ACC112 (cell line): ENCODE measurements around the gene HDAC2.
"Not testable (repeated sequence)": the region's sequence is repeated elsewhere in the genome, so short reads cannot be mapped to it uniquely, and the experiment has no call there.

Source experiments
- H2AFZ ChIP-seq: fragments of 200-600 bp; sonication (generic); one replicate; pipeline ENCODE4 v1.6.0; 2017; ENCODE audit warnings: antibody characterized with exemption, low read length; ENCODE audit not compliant: unreplicated experiment
- H3K27ac ChIP-seq: fragments of 200-600 bp; sonication (generic); 2 replicates; pipeline ENCODE4 v1.5.1; 2014; ENCODE audit warnings: low read depth, mild to moderate bottlenecking, antibody characterized with exemption, low read length, moderate library complexity
- H3K27me3 ChIP-seq: fragments of 200-600 bp; sonication (generic); 2 replicates; pipeline ENCODE4 v1.6.1; 2014; ENCODE audit warnings: mild to moderate bottlenecking, antibody characterized with exemption, low read length, moderate library complexity, mixed read lengths; ENCODE audit not compliant: insufficient read depth
- H3K36me3 ChIP-seq: fragments of 200-600 bp; sonication (generic); 2 replicates; pipeline ENCODE4 v1.6.1; 2016; ENCODE audit warnings: mild to moderate bottlenecking, antibody characterized with exemption, low read length, moderate library complexity, mixed read lengths; ENCODE audit not compliant: insufficient read depth
- H3K4me1 ChIP-seq: fragments of 200-600 bp; sonication (generic); one replicate; pipeline ENCODE4 v1.6.1; 2016; ENCODE audit warnings: low read length, mixed read lengths; ENCODE audit not compliant: insufficient read depth, unreplicated experiment, control insufficient read depth
- H3K4me3 ChIP-seq: fragments of 200-600 bp; sonication (generic); 2 replicates; pipeline ENCODE4 v1.5.1; 2014; ENCODE audit warnings: mild to moderate bottlenecking, low read depth, low read length
- H3K79me2 ChIP-seq: fragments of 200-600 bp; sonication (generic); one replicate; pipeline ENCODE4 v1.6.0; 2016; ENCODE audit warnings: low read length; ENCODE audit not compliant: control insufficient read depth, unreplicated experiment, insufficient read depth

HDAC2 gene

GRCh38 chr6:113970805-113971676 is at the start of gene HDAC2:
TSS of gene HDAC2 (minus strand) at chr6:113971148. CDS start at chr6:113970908, 240 bp downstream.
- H3K27me3 ChIP-seq = no peaks in the 10 kb centered on the region
- peaks cover 32% of the 10 kb centered on the region for H3K4me1 ChIP-seq
- H3K4me3 ChIP-seq = peak within 1 kb of the TSS; percentile 84
- no peaks in the 10 kb centered on the region for H3K36me3 ChIP-seq
- peak within 1 kb of the TSS; percentile 75 for H3K27ac ChIP-seq
- peaks cover 52% of the 10 kb centered on the region for H3K79me2 ChIP-seq
- H2AFZ ChIP-seq = peak within 1 kb of the TSS; percentile 82

GRCh38 chr6:114020196-114020595 is 49.2 kb upstream of the HDAC2 start:
- H3K36me3 ChIP-seq = no peaks in the 10 kb centered on the region
- H2AFZ ChIP-seq = no peak overlapping the region
- H3K4me1 ChIP-seq = no peaks in the 10 kb centered on the region
- no peaks in the 10 kb centered on the region for H3K79me2 ChIP-seq
- no peak overlapping the region for H3K27ac ChIP-seq
- no peak overlapping the region for H3K4me3 ChIP-seq
- H3K27me3 ChIP-seq = no peaks in the 10 kb centered on the region

- H3K4me1 ChIP-seq, H2AFZ ChIP-seq, H3K27me3 ChIP-seq, H3K27ac ChIP-seq, H3K36me3 ChIP-seq, H3K79me2 ChIP-seq, H3K4me3 ChIP-seq: not testable (repeated sequence)
Observed at GRCh38 chr6:114017146-114017545, 46.2 kb upstream of the HDAC2 start.

- not testable (repeated sequence) for H3K27ac ChIP-seq, H3K27me3 ChIP-seq, H3K4me1 ChIP-seq, H3K4me3 ChIP-seq, H2AFZ ChIP-seq, H3K36me3 ChIP-seq, H3K79me2 ChIP-seq
Observed at GRCh38 chr6:114014106-114014505, 43.2 kb upstream of the HDAC2 start.

- not testable (repeated sequence) for H3K4me3 ChIP-seq, H3K27ac ChIP-seq
Observed at GRCh38 chr6:114011486-114011885, 40.5 kb upstream of the HDAC2 start.

GRCh38 chr6:114010540-114010939 is 39.6 kb upstream of the HDAC2 start:
- H3K27ac ChIP-seq = no peak overlapping the region

More at GRCh38 chr6:114011486-114011885, 40.5 kb upstream of the HDAC2 start:
- H2AFZ ChIP-seq, H3K4me1 ChIP-seq, H3K27me3 ChIP-seq, H3K79me2 ChIP-seq, H3K36me3 ChIP-seq: not testable (repeated sequence)

GRCh38 chr6:114009192-114009591 is 38.2 kb upstream of the HDAC2 start:
- Histone ChIP-seq H3K4me1 (no peaks in the 10 kb centered on the region), H3K79me2 (no peaks in the 10 kb centered on the region), H3K27me3 (no peaks in the 10 kb centered on the region), H3K4me3 (no peak overlapping the region), H3K36me3 (no peaks in the 10 kb centered on the region), H2AFZ (no peak overlapping the region), H3K27ac (no peak overlapping the region)

More at GRCh38 chr6:114010540-114010939, 39.6 kb upstream of the HDAC2 start:
- no peaks in the 10 kb centered on the region for H3K4me1 ChIP-seq
- no peak overlapping the region for H2AFZ ChIP-seq
- H3K4me3 ChIP-seq = no peak overlapping the region
- H3K79me2 ChIP-seq = no peaks in the 10 kb centered on the region
- H3K36me3 ChIP-seq = no peaks in the 10 kb centered on the region
- no peaks in the 10 kb centered on the region for H3K27me3 ChIP-seq

GRCh38 chr6:114008331-114008730 is 37.4 kb upstream of the HDAC2 start:
- H3K4me1 ChIP-seq = no peaks in the 10 kb centered on the region
- no peaks in the 10 kb centered on the region for H3K79me2 ChIP-seq
- no peaks in the 10 kb centered on the region for H3K27me3 ChIP-seq
- no peak overlapping the region for H3K27ac ChIP-seq
- peak overlapping the region; percentile 83 for H2AFZ ChIP-seq
- peak overlapping the region; percentile 75 for H3K4me3 ChIP-seq
- no peaks in the 10 kb centered on the region for H3K36me3 ChIP-seq

GRCh38 chr6:114007516-114007915 is 36.6 kb upstream of the HDAC2 start:
- Histone ChIP-seq H2AFZ (no peak overlapping the region), H3K27me3 (no peaks in the 10 kb centered on the region), H3K4me1 (no peaks in the 10 kb centered on the region), H3K79me2 (no peaks in the 10 kb centered on the region), H3K27ac (no peak overlapping the region), H3K36me3 (no peaks in the 10 kb centered on the region), H3K4me3 (no peak overlapping the region)

GRCh38 chr6:114001354-114001753 is 30.4 kb upstream of the HDAC2 start:
- H3K79me2 ChIP-seq = no peaks in the 10 kb centered on the region
- H3K36me3 ChIP-seq = no peaks in the 10 kb centered on the region
- no peak overlapping the region for H3K4me3 ChIP-seq
- H3K27ac ChIP-seq = no peak overlapping the region
- H3K27me3 ChIP-seq = no peaks in the 10 kb centered on the region
- peaks cover 24% of the 10 kb centered on the region for H3K4me1 ChIP-seq
- H2AFZ ChIP-seq = no peak overlapping the region

- Histone ChIP-seq H3K27me3 (no peaks in the 10 kb centered on the region), H2AFZ (no peak overlapping the region), H3K4me1 (peaks cover 32% of the 10 kb centered on the region), H3K79me2 (no peaks in the 10 kb centered on the region), H3K36me3 (no peaks in the 10 kb centered on the region), H3K27ac (no peak overlapping the region), H3K4me3 (no peak overlapping the region)
Observed at GRCh38 chr6:114000069-114000468, 29.1 kb upstream of the HDAC2 start.
